CD4-positive, alpha-beta memory T cell (primary cell): ENCODE results near the gene TXNL4A. TPM values are rescaled to one million over a fixed set of nuclear protein-coding genes. Genes with fewer than 3 reads are reported as not detected.
"Not testable (repeated sequence)": the region's sequence is repeated elsewhere in the genome, so short reads cannot be mapped to it uniquely, and the experiment has no call there.

Experiments used
- CTCF ChIA-PET: fragments of 350-600 bp; sonication (Branson Sonifier 250); formaldehyde crosslinking; loops from one replicate; lab custom pipeline; 2021; ENCODE audit warnings: inconsistent platforms; ENCODE audit not compliant: partially characterized antibody; lab: Charles Lee
- POLR2A ChIA-PET: fragments of 350-600 bp; sonication (Branson Sonifier 250); formaldehyde crosslinking; loops from one replicate; lab custom pipeline; 2021; ENCODE audit not compliant: partially characterized antibody; lab: Charles Lee
- DNase-seq, 5 donors: peaks; one replicate each; pipeline versions ENCODE4 v3.0.0 to v3.0.0-alpha.2; 2020 to 2022; ENCODE audit warnings: mixed read lengths in 1 of 5
- H3K27ac ChIP-seq: one replicate; pipeline ENCODE4 v1.7.0; 2013; ENCODE audit warnings: low read depth, low read length
- H3K27me3 ChIP-seq: 2 replicates; pipeline ENCODE4 v1.7.0; 2013; ENCODE audit warnings: mild to moderate bottlenecking, low read length, moderate library complexity; ENCODE audit not compliant: insufficient read depth
- H3K36me3 ChIP-seq: 2 replicates; pipeline ENCODE4 v1.7.0; 2013; ENCODE audit warnings: mild to moderate bottlenecking, low read length, moderate library complexity; ENCODE audit not compliant: insufficient read depth
- H3K4me1 ChIP-seq: 2 replicates; pipeline ENCODE4 v1.7.0; 2013; ENCODE audit warnings: mild to moderate bottlenecking, low read length, moderate library complexity; ENCODE audit not compliant: insufficient read depth
- H3K4me3 ChIP-seq, 2 donors: one replicate each; pipeline ENCODE4 v1.7.0; 2013; ENCODE audit warnings: low read length in 2 of 2, mild to moderate bottlenecking in 1 of 2
- H3K9me3 ChIP-seq, 2 donors: one replicate each; pipeline ENCODE4 v1.7.0; 2013; ENCODE audit warnings: low read length in 2 of 2, control low read depth in 1 of 2; ENCODE audit not compliant: control insufficient read depth in 1 of 2
- H3K27ac Mint-ChIP-seq, 7 donors: one replicate each; pipeline ENCODE4 v1.8.0; 2020 to 2021; ENCODE audit warnings: mixed read lengths in 7 of 7, mild to moderate bottlenecking in 6 of 7, inconsistent platforms in 3 of 7, moderate library complexity in 3 of 7
- H3K27me3 Mint-ChIP-seq, 2 donors: one replicate each; pipeline ENCODE4 v1.8.0; 2020 to 2021; ENCODE audit warnings: mixed read lengths in 2 of 2
- H3K36me3 Mint-ChIP-seq, 2 donors: one replicate each; pipeline ENCODE4 v1.8.0; 2020 to 2021; ENCODE audit warnings: mixed read lengths in 2 of 2, inconsistent platforms in 1 of 2, mild to moderate bottlenecking in 1 of 2
- H3K4me1 Mint-ChIP-seq, 4 donors: one replicate each; pipeline ENCODE4 v1.8.0; 2020 to 2021; ENCODE audit warnings: mixed read lengths in 4 of 4, mild to moderate bottlenecking in 1 of 4
- H3K4me3 Mint-ChIP-seq, 8 donors: one replicate each; pipeline ENCODE4 v1.8.0; 2020 to 2021; ENCODE audit warnings: mixed read lengths in 8 of 8, mild to moderate bottlenecking in 7 of 8, moderate library complexity in 6 of 8, inconsistent platforms in 3 of 8
- H3K9me3 Mint-ChIP-seq, 8 donors: one replicate each; pipeline ENCODE4 v1.8.0; 2020 to 2021; ENCODE audit warnings: mixed read lengths in 8 of 8, mild to moderate bottlenecking in 5 of 8, inconsistent platforms in 3 of 8, moderate library complexity in 1 of 8
- intact Hi-C: fragments of 100-400 bp; cut with micrococcal nuclease; formaldehyde crosslinking; loops from one replicate; pipeline ENCODE4 v1.15.1; 2023
- polyA plus RNA-seq, 2 donors: library from polyadenylated mRNA; unstranded; fragments of 300-500 nt; fragmentation: Illumina TruSeq; gene quantifications; one replicate each; pipeline ENCODE4 v1.2.3, GENCODE V29; 2021
- total RNA-seq, 2 experiments: library from RNA; stranded (reverse); gene quantifications; one replicate each; pipeline ENCODE4 v1.2.3, GENCODE V29; 2021

The TXNL4A gene
- total and polyA plus RNA-seq, 4 experiments from 2014 or later = 72.6 to 224 (median 145) TPM

GRCh38 chr18:80011496-80012137 is 23.3 kb upstream of the TXNL4A start:
- CTCF ChIA-PET, H3K4me1 Mint-ChIP-seq, DNase-seq, H3K27me3 ChIP-seq, H3K4me1 ChIP-seq, intact Hi-C loops, H3K4me3 Mint-ChIP-seq, H3K9me3 ChIP-seq, H3K4me3 ChIP-seq, POLR2A ChIA-PET, H3K27ac ChIP-seq, H3K36me3 ChIP-seq, H3K27me3 Mint-ChIP-seq: not testable (repeated sequence)
- H3K36me3 Mint-ChIP-seq = peaks cover 11 to 15% of the 10 kb centered on the region in 2 donors
- peaks cover 0 to 55% (median 32%) of the 10 kb centered on the region in 8 donors for H3K9me3 Mint-ChIP-seq
- H3K27ac Mint-ChIP-seq = peak overlapping the region in 1 of 7 donors; percentile 43

DNA sequence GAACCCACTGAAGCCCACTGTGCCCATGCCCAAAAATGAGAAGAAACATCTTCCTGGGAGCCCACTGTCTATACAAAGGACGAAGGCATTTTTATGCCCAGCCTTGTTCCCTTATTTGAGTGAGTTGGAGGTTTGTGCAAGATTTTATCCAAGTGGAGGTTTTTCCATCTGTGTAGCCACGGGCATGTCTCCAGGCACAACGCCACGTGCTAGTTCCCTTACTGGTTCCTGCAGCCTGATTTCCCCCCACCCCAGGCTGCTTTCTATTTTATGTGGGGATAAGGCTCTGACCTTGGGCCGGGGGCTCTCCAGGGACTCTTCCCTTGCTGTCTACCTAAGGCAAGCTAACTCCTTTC is 22.2 kb upstream of the TXNL4A start:
- no peak overlapping the region for H3K4me3 Mint-ChIP-seq
- CTCF ChIA-PET = no interaction called here
- intact Hi-C loops = no loop called here
- no peaks in the 10 kb centered on the region for H3K27me3 Mint-ChIP-seq
- peaks cover 0 to 55% (median 33%) of the 10 kb centered on the region in 8 donors for H3K9me3 Mint-ChIP-seq
- Histone ChIP-seq H3K27ac (no peak overlapping the region), H3K4me1 (no peaks in the 10 kb centered on the region), H3K27me3 (no peaks in the 10 kb centered on the region), H3K4me3 (no peak overlapping the region), H3K9me3 (no peaks in the 10 kb centered on the region), H3K36me3 (no peaks in the 10 kb centered on the region)
- no peak overlapping the region for H3K27ac Mint-ChIP-seq
- no peak for DNase-seq
- H3K36me3 Mint-ChIP-seq = peaks cover 11 to 15% of the 10 kb centered on the region in 2 donors
- H3K4me1 Mint-ChIP-seq = no peaks in the 10 kb centered on the region
- POLR2A ChIA-PET = no interaction called here

DNA sequence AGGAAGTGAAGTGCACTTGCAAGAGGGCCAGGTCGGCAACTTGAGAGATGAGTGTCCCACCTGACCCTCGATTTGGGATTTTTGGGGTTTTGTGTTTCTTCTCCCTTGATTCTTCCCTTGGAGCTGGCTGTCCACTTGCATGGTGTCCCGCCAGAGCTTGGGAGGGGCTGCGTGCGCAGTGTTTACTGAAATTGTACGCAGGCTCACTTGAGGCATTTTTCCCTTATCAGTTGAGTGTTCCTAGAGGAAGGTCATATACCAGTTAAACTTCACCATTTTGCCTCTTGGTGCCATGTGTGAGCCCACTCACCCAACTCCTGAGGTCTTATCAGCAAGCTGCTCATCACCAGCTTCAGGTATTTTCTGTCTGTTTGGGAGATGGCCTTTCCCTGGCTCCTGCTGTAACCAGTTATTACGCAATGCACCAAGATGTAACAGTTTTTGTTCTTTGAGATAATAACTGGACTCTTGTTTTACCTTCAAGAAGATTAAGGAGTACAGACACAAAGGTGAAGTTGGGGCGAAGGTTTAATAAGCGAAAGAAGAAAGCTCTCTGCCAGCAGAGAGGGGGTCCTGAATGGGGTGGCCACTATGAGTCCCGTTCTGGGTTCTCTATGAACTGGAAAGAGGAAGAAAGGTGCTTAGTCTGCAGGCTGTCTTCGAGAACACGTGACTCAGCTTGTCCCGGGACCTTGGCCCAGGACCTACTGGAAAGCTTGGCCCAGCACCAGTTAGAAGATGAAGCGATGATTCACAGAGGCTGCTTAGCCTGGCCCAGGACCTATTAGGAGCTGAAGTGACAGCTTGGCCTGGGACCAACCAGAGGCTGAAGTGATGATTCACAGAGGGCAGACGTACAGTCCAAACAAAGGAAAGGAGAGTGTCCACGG is 21.5 kb upstream of the TXNL4A start:
- Mint-ChIP-seq H3K9me3 (peaks cover 0 to 55% (median 33%) of the 10 kb centered on the region in 8 donors), H3K36me3 (peaks cover 11 to 15% of the 10 kb centered on the region in 2 donors), H3K4me1 (no peaks in the 10 kb centered on the region), H3K4me3 (no peak overlapping the region), H3K27ac (no peak overlapping the region), H3K27me3 (no peaks in the 10 kb centered on the region)
- DNase-seq = no peak
- Histone ChIP-seq H3K4me1 (no peaks in the 10 kb centered on the region), H3K4me3 (no peak overlapping the region), H3K9me3 (no peaks in the 10 kb centered on the region), H3K36me3 (no peaks in the 10 kb centered on the region), H3K27me3 (no peaks in the 10 kb centered on the region), H3K27ac (no peak overlapping the region)
- intact Hi-C loops = no loop called here
- CTCF ChIA-PET = no interaction called here
- POLR2A ChIA-PET = no interaction called here

DNA sequence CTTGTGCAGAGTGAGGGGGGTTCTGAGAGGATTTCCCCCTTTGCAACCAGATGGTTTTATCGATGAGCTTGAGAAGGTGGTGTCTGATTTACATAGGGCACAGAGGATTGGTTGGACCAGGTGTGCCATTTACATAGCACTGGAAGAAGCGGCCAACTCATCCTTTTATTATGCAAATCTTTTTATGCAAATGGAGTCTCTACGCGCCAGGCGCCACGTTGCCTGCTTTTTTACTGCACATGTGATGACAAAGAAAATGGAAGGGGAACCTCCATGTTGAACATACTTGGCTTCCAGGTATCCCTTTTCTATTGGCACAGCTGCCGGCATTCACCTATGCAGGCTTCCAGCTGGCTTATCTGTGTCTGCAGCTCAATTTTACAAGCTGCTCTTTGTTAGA is 18.4 kb upstream of the TXNL4A start:
- intact Hi-C loops = no loop called here
- Mint-ChIP-seq H3K4me1 (no peaks in the 10 kb centered on the region), H3K27me3 (no peaks in the 10 kb centered on the region), H3K9me3 (peaks cover 0 to 55% (median 23%) of the 10 kb centered on the region in 8 donors), H3K4me3 (no peak overlapping the region), H3K27ac (no peak overlapping the region), H3K36me3 (peaks cover 5 to 8% of the 10 kb centered on the region in 2 donors)
- no peaks in the 10 kb centered on the region for H3K27me3 ChIP-seq
- no peaks in the 10 kb centered on the region for H3K9me3 ChIP-seq
- ChIA-PET POLR2A (no interaction called here), CTCF (no interaction called here)
- H3K27ac ChIP-seq = no peak overlapping the region
- no peaks in the 10 kb centered on the region for H3K36me3 ChIP-seq
- no peaks in the 10 kb centered on the region for H3K4me1 ChIP-seq
- no peak for DNase-seq
- H3K4me3 ChIP-seq = no peak overlapping the region

GRCh38 chr18:80004600-80005342 is 16.4 kb upstream of the TXNL4A start:
- Histone ChIP-seq H3K4me1 (no peaks in the 10 kb centered on the region), H3K9me3 (no peaks in the 10 kb centered on the region), H3K27ac (no peak overlapping the region), H3K27me3 (no peaks in the 10 kb centered on the region), H3K36me3 (no peaks in the 10 kb centered on the region), H3K4me3 (no peak overlapping the region)
- H3K27ac Mint-ChIP-seq = peak overlapping the region in 1 of 7 donors; percentile 67
- DNase-seq = no peak
- no peak overlapping the region for H3K4me3 Mint-ChIP-seq
- H3K27me3 Mint-ChIP-seq = peaks cover 0 to 3% of the 10 kb centered on the region in 2 donors
- intact Hi-C loops = no loop called here
- H3K9me3 Mint-ChIP-seq = peaks cover 0 to 53% (median 21%) of the 10 kb centered on the region in 8 donors
- ChIA-PET POLR2A (no interaction called here), CTCF (no interaction called here)
- no peaks in the 10 kb centered on the region for H3K4me1 Mint-ChIP-seq
- H3K36me3 Mint-ChIP-seq = peaks cover 7 to 13% of the 10 kb centered on the region in 2 donors

- no peak overlapping the region for H3K27ac ChIP-seq
- H3K4me1 ChIP-seq = no peaks in the 10 kb centered on the region
- H3K9me3 ChIP-seq = no peaks in the 10 kb centered on the region
- H3K36me3 ChIP-seq = no peaks in the 10 kb centered on the region
- H3K4me3 Mint-ChIP-seq = no peak overlapping the region
- POLR2A ChIA-PET = no interaction called here
- no peak overlapping the region for H3K27ac Mint-ChIP-seq
- H3K27me3 ChIP-seq = no peaks in the 10 kb centered on the region
- no peaks in the 10 kb centered on the region for H3K4me1 Mint-ChIP-seq
- intact Hi-C loops = no loop called here
- CTCF ChIA-PET = no interaction called here
- no peak overlapping the region for H3K4me3 ChIP-seq
- H3K27me3 Mint-ChIP-seq = peaks cover 0 to 4% of the 10 kb centered on the region in 2 donors
- H3K36me3 Mint-ChIP-seq = peaks cover 4 to 8% of the 10 kb centered on the region in 2 donors
- peaks cover 0 to 43% (median 20%) of the 10 kb centered on the region in 8 donors for H3K9me3 Mint-ChIP-seq
- DNase-seq = no peak
Observed at GRCh38 chr18:80002468-80002867, 14.1 kb upstream of the TXNL4A start.

DNA sequence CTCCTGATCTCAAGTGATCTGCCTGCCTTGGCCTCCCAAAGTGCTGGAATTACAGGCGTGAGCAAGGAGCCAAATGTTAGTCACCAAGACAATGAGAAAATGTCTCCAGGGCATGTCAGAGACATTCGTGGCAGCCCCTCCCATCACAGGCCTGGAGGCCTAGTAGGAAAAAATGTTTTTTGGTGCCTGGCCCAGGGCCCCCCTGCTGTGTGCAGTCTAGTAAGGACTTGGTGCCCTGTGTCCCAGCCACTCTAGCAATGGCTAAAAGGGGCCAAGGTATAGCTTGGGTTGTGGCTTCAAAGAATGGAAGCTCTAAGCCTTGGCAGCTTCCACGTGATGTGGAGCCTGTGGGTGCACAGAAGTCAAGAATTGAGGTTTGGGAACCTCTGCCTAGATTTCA is 12.5 kb upstream of the TXNL4A start:
- H3K36me3 ChIP-seq = no peaks in the 10 kb centered on the region
- no peak overlapping the region for H3K27ac Mint-ChIP-seq
- H3K36me3 Mint-ChIP-seq = peaks cover 4 to 8% of the 10 kb centered on the region in 2 donors
- H3K9me3 ChIP-seq = no peaks in the 10 kb centered on the region
- ChIA-PET CTCF (no interaction called here), POLR2A (no interaction called here)
- DNase-seq = no peak
- H3K4me3 Mint-ChIP-seq = no peak overlapping the region
- H3K27ac ChIP-seq = no peak overlapping the region
- intact Hi-C loops = no loop called here
- peaks cover 0 to 4% of the 10 kb centered on the region in 2 donors for H3K27me3 Mint-ChIP-seq
- no peaks in the 10 kb centered on the region for H3K4me1 ChIP-seq
- no peaks in the 10 kb centered on the region for H3K27me3 ChIP-seq
- H3K4me3 ChIP-seq = no peak overlapping the region
- peaks cover 0 to 41% (median 15%) of the 10 kb centered on the region in 8 donors for H3K9me3 Mint-ChIP-seq
- no peaks in the 10 kb centered on the region for H3K4me1 Mint-ChIP-seq
